Thoracic aorta (tissue), 2 donors: ENCODE data around the gene TDP2. TPM values are rescaled to one million over a fixed set of nuclear protein-coding genes. Genes with fewer than 3 reads are reported as not detected.
A peak's percentile ranks its signal among the peaks of the same experiment; 100 is the strongest.
"Not testable (repeated sequence)": the region's sequence is repeated elsewhere in the genome, so short reads cannot be mapped to it uniquely, and the experiment has no call there.

Source experiments
- ATAC-seq: fragments of 150-250 bp; one replicate; pipeline ENCODE4 v1.8.0; 2017; ENCODE audit warnings: low read depth; ENCODE audit not compliant: insufficient number of reproducible peaks, low FRiP score
- DNase-seq: peaks from one replicate; pipeline ENCODE4 v3.0.0-alpha.2; 2020; ENCODE audit warnings: low spot score
- H3K27ac ChIP-seq, 2 donors: fragments of 200-600 bp; sonication (generic); 1 replicate in 1 of 2; 2 replicates in 1 of 2; pipeline ENCODE4 v1.5.1; 2016; ENCODE audit warnings: mild to moderate bottlenecking in 2 of 2, moderate library complexity in 2 of 2
- H3K27me3 ChIP-seq: fragments of 200-600 bp; sonication (generic); replicated peaks from 2 replicates; pipeline ENCODE4 v1.6.0; 2016; ENCODE audit warnings: mild to moderate bottlenecking; ENCODE audit not compliant: insufficient read depth
- H3K36me3 ChIP-seq: fragments of 200-600 bp; sonication (generic); one replicate; pipeline ENCODE4 v1.5.1; 2016
- H3K4me1 ChIP-seq, 2 donors: fragments of 200-600 bp; sonication (generic); 1 replicate in 1 of 2; 2 replicates in 1 of 2; pipeline versions ENCODE4 v1.5.1 to v1.6.0; 2016; ENCODE audit warnings: low read depth in 2 of 2, mild to moderate bottlenecking in 1 of 2; ENCODE audit not compliant: control insufficient read depth in 1 of 2
- H3K4me3 ChIP-seq: fragments of 200-600 bp; sonication (generic); 2 replicates; pipeline ENCODE4 v1.5.1; 2016; ENCODE audit warnings: mild to moderate bottlenecking
- H3K9me3 ChIP-seq: fragments of 200-600 bp; sonication (generic); 2 replicates; pipeline ENCODE4 v1.5.1; 2016
- CTCF ChIP-seq: fragments of 200-600 bp; sonication (generic); IDR thresholded peaks from one replicate; pipeline ENCODE4 v1.5.1; 2019; ENCODE audit warnings: antibody characterized with exemption
- total RNA-seq, 2 donors: library from RNA; depleted of rRNA; stranded (reverse); fragments of >200 nt; gene quantifications; one replicate each; pipeline versions ENCODE4 v1.1.0 to v1.2.3, GENCODE V29; 2016

The TDP2 gene
- total RNA-seq, 2 donors from 2014 or later, result 31.1 to 40.3 TPM

- no peak for ATAC-seq
- Histone ChIP-seq H3K27ac (no peak overlapping the region), H3K36me3 (no peaks in the 10 kb centered on the region), H3K9me3 (no peaks in the 10 kb centered on the region), H3K4me1 (peaks cover 0 to under 1% of the 10 kb centered on the region in 2 donors), H3K4me3 (no peak overlapping the region), H3K27me3 (no peaks in the 10 kb centered on the region)
- no peak for DNase-seq
- TF ChIP-seq CTCF, result no peak
Measured at GRCh38 chr6:24673625-24674024, 6.9 kb upstream of the TDP2 start.

GRCh38 chr6:24672620-24673182 lies 6.0 kb upstream of the TDP2 start:
- H3K36me3 ChIP-seq, result no peaks in the 10 kb centered on the region
- no peaks in the 10 kb centered on the region for H3K27me3 ChIP-seq
- no peak for ATAC-seq
- no peak overlapping the region for H3K4me3 ChIP-seq
- peaks cover 3 to 9% of the 10 kb centered on the region in 2 donors for H3K4me1 ChIP-seq
- H3K9me3 ChIP-seq, result no peaks in the 10 kb centered on the region
- no peak for DNase-seq
- H3K27ac ChIP-seq, result no peak overlapping the region
- no peak for TF ChIP-seq CTCF

GRCh38 chr6:24671077-24671476 lies 4.4 kb upstream of the TDP2 start:
- not testable (repeated sequence) for H3K9me3 ChIP-seq, DNase-seq, H3K27ac ChIP-seq, ATAC-seq, H3K4me3 ChIP-seq, H3K36me3 ChIP-seq, H3K27me3 ChIP-seq
- peaks cover 6 to 12% of the 10 kb centered on the region in 2 donors for H3K4me1 ChIP-seq

GRCh38 chr6:24670492-24670891 lies 3.8 kb upstream of the TDP2 start:
- peaks cover 6 to 17% of the 10 kb centered on the region in 2 donors for H3K4me1 ChIP-seq
- H3K9me3 ChIP-seq, H3K27me3 ChIP-seq, ATAC-seq, H3K36me3 ChIP-seq, H3K27ac ChIP-seq, H3K4me3 ChIP-seq, DNase-seq: not testable (repeated sequence)

GRCh38 chr6:24668997-24669361 lies 2.3 kb upstream of the TDP2 start:
- H3K4me1 ChIP-seq, result peaks cover 12 to 32% of the 10 kb centered on the region in 2 donors
- ATAC-seq, result no peak
- no peak for TF ChIP-seq CTCF
- H3K4me3 ChIP-seq, result no peak overlapping the region
- no peaks in the 10 kb centered on the region for H3K9me3 ChIP-seq
- H3K27me3 ChIP-seq, result no peaks in the 10 kb centered on the region
- no peaks in the 10 kb centered on the region for H3K36me3 ChIP-seq
- no peak overlapping the region for H3K27ac ChIP-seq
- DNase-seq, result no peak

GRCh38 chr6:24668066-24668996 lies 1.6 kb upstream of the TDP2 start:
- not testable (repeated sequence) for H3K27me3 ChIP-seq, H3K36me3 ChIP-seq, H3K9me3 ChIP-seq, DNase-seq, H3K27ac ChIP-seq, ATAC-seq
- Histone ChIP-seq H3K4me1 (peaks cover 12 to 32% of the 10 kb centered on the region in 2 donors), H3K4me3 (peak overlapping the region; percentile 93)
